HG03045 (cell line): ENCODE measurements around the gene IRS2.
"Not testable (repeated sequence)": the region's sequence is repeated elsewhere in the genome, so short reads cannot be mapped to it uniquely, and the experiment has no call there.

Experiments used
- ATAC-seq: cut with Tn5 transposase; IDR thresholded peaks from one replicate; pipeline ENCODE4 v1.9.1; 2021; ENCODE audit warnings: mild to moderate bottlenecking, moderate library complexity; ENCODE audit not compliant: unreplicated experiment

Gene IRS2

DNA sequence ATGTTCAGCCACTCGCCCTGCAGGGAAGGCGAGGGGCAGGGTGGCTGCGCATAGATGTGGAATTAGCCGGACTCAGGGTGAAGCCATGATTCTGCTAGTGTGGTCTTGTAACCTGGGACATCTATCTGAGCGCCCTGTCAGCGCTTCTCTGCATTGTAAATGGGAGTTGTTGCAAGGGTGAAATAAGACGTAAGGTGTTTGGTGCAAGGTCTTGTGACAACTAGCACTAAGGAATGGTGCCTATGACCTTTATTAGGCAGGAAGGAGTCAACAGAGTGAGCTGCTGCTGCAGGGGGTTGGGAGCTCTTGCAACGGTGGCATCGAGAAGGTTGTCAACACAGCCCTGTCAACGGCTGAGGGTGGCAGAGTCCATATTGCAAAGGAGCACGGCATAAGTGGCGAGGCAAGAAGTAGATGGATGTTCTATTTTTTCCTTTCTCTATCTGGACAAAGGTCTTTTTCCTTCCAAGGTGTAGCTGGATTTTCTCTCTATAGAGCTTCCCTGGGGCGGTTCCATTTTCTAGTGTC lies 49.3 kb downstream of the IRS2 start:
- no peak for ATAC-seq

- ATAC-seq = no peak
Measured at GRCh38 chr13:109735436-109735966, 50.9 kb downstream of the IRS2 start.

DNA sequence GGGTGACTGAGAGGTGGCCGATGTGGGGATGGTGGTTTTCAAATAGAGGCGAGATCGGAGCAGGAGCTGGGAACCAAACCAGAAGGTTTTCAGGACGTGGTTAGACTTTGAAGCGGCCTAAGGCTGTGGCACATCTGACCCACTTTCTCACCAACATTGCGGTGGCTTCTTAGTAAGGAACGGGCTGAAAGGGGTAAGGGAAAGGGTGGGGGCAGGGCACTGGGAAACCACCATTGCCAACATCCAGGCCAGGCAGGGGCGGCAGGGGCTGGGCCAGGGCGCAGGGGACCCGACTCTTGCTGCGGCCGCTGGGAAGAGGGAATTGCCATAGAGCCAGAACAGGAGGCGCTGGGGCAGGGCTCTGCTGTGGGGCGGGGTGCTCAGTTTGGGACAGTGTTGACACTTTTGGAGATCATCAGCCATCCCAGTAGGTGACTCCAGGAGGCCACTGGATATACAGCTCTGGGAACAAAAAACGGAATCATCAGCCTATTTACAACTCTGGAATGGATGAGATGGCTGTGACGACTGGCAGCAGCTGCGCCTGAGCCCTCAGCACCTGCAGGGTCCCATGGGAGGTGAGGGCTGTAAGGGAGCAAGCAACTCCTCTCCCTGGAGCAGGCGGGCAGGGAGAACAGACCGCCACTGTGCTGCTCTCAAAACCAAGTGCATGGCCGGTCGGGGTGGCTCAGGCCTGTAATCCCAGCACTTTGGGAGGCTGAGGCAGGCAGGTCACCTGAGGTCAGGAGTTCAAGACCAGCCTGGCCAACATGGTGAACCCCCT lies 52.2 kb downstream of the IRS2 start:
- no peak for ATAC-seq

GRCh38 chr13:109733550-109733949 lies 52.8 kb downstream of the IRS2 start:
- no peak for ATAC-seq

DNA sequence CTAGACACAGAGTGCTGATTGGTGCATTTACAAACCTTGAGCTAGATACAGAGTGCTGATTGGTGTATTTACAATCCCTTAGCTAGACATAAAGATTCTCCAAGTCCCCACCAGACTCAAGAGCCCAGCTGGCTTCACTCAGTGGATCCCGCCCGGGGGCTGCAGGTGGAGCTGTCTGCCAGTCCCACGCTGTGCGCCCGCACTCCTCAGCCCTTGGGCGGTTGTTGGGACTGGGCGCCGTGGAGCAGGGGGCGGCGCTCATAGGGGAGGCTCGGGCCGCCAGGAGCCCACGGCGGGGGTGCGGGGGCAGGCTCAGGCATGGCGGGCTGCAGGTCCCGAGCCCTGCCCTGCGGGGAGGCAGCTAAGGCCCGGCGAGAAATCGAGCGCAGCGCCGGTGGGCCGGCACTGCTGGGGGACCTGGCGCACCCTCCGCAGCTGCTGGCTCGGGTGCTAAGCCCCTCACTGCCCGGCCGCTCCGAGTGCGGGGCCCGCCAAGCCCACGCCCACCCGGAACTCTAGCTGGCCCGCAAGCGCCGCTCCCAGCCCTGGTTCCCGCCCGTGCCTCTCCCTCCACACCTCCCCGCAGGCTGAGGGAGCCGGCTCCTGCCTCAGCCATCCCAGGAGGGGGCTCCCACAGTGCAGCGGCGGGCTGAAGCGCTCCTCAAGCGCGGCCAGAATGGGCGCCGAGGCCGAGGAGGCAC lies 53.8 kb downstream of the IRS2 start:
- ATAC-seq = not testable (repeated sequence)

DNA sequence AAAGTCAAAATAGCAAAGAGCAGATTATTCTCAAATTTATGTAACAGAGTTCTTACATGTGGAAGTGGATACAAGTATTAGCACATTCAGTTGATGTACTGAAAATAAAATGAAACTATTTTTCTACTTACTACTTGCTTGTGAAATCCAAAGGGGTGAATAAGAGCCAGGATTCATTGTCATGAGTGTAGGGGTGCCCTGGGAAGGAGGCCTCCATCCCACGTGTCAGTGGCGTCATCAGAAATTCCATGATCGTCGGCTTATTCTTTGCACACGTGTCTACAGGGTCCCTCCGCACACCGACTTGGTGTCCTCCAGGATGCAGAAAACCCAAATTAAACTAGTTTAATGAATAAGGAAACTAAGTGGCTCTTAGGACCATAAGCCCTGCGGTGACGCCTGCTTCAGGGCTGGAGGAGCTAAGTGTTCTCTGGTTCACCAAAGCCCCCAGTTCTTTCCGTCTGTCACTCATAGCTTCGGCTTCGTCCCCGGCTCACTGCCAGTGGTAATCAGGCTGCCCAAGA lies 55.5 kb downstream of the IRS2 start:
- ATAC-seq = no peak

DNA sequence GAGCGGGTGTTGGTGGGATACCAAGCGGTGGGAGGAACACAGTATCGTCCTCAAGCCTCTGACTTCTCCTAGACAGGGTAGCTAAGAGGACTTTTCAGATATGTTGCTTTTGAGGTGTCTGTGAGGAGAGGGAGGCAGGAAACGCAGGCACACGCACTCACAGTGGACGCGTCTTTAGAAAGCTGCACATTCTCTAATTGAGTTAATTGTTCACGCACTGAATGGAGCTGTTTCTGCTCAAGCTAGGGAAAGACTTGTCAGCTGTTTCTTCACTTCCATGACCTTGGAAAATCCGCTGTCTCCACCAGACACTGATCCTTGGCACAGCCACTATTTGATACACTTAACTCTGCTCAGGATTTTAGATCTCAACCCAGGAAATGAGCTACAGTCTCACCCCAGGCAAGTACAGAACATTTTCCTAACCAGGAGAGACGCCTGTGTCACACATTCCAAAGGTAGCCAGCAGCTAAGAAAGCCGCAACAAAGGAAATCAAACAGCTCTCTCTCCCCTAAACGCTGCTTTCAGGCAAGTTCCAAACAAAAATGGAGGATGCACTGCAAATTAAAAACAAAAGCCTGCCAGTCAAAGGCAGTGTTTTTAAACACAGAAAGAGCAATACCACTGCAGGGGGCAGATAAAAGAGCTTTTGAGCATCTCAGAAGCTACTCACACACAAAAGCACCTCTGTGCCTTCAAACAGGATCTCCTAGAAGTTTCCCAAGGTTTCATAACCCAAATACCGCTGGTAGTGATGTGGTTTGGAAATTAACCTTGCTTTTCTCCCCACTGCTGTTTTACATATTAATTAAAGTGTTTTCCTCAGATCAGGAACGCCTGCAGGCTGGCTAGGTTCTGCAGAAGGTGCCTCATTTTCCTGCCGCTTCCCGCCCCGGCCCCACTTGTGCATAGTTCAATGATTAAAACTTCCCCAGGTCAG lies 57.3 kb downstream of the IRS2 start:
- no peak for ATAC-seq

- ATAC-seq = no peak
Measured at GRCh38 chr13:109728061-109728460, 58.3 kb downstream of the IRS2 start.

DNA sequence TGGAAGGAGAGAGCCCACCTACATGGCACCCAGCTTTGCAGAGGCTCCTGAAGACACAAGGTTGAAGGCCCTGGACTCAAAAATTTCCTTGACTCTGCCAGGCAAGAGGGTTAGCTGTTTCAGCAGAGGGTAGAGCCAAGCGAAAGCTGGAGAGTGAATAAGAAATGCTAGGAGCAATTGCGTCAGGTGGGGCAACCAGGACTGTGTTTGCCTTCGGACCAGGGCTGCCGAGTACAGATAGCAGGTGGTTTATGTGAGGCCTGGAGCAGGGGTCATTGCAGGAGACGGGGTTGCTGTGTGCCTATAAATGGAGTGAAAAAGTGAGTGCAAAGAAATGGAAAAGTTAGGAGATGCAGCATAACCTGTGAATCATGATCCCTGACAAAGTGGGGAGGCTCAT lies 59.1 kb downstream of the IRS2 start:
- ATAC-seq = no peak

- ATAC-seq = no peak
Measured at GRCh38 chr13:109725995-109726637, 60.3 kb downstream of the IRS2 start.

DNA sequence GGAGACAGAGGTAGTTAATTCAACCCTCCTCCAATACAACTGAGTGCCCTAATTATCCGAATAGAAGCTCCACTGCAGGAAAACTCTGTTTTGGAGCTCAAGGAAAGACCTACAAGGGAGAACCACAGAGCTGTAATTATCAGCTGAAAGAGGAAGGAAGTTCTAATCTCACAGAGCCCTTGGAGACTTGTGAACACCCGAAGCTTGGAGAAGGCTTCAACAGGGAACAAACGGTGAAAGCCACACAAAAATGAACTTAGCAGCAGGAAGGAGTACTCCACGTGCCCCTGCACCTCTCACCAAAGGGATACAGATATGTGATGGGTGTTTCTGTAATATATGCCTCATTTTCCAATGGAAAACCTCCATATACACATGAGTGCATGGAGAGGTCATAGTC lies 61.1 kb downstream of the IRS2 start:
- no peak for ATAC-seq

DNA sequence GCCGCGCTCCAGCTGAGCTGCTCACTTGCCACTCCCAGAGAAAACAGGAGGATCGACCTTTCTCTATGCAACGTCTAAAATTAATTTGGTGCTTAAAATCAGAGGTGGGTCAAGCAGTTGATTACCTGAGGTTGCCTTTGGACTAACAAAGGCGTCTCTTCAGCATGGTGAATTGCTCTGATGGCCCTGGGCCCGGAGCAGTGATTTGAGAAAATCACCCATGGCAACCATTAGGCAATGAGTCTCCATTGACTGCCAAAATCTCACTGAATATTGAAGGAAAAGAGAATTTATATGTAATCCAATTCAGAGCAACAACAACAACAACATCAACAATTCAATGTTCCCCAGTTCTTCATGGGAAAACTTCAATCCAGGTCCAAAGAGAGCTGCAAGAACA lies 61.8 kb downstream of the IRS2 start:
- ATAC-seq = no peak

GRCh38 chr13:109723046-109723445 lies 63.3 kb downstream of the IRS2 start:
- ATAC-seq = no peak

GRCh38 chr13:109722068-109722467 lies 64.3 kb downstream of the IRS2 start:
- ATAC-seq = no peak

DNA sequence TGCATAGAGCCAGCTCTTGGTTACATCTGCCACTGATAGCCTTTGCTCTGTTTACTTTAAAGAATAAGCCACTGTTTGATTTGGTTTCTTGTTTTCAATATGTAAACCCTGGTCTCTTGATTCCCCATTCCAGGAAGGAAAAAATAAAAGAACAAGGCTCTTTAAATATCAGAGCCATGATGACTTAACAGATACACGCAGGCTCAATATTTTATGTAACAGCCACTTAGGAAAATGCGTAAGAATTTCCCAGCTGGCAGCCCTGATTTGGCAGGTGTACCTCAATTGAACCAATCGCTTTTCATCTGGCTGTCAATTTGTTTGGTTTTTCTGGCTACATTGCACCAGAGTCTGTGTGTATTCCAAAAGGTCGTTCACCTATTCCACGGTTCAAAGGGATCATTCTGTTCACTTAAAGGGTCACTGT lies 65.6 kb downstream of the IRS2 start:
- ATAC-seq = no peak

DNA sequence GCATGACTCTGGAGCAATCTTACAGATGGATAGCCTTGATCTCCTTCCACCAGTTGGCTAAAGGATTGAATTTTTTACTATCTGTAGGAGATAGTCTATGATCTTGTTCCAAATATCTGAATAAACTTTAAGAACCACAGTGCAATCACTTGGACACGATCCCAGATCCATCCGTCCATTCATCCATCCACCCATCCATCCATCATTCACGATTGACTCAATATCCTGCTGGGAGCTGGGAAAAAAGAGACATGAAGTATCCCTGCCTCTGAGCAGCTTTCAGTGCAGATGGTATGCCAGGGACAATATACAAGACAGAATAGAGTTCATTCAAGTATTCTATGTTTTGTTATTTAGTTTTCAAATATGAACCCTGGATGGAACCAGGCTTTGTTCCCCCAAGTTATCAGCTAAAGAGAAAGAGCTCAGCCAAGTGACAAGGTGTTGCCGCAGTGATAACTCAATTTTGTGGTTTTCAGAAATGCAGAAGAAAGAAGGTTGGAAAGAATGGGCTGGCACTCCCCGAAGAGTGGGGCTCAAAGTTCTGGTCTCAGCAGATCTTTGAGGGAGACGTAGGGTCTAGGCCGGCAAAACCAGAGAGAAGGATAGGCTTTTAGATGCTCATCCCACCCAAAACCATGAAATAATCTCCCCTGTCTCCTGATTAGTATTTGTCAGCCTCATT lies 66.3 kb downstream of the IRS2 start:
- no peak for ATAC-seq

DNA sequence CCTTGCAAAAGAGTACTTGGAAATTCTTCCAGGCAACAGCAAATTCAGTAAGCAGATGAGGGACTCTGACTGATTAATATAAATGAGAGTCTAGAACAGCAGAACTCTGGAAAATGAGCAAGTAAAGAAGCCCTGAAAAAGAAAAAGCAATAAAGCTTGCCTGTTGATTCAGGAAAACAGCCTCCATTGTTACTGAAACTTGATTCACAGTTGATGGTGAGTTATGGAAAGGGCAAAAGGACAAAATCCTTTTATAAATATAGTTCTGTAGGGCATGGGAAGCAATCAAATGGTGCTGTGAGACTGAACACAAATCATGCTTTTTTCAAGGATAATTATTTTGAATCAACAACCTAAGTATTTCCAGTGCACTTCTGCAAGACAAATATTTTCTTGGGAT lies 67.7 kb downstream of the IRS2 start:
- ATAC-seq = no peak

- ATAC-seq = no peak
Measured at GRCh38 chr13:109717686-109718085, 68.7 kb downstream of the IRS2 start.

- no peak for ATAC-seq
Measured at GRCh38 chr13:109715902-109716301, 70.5 kb downstream of the IRS2 start.

GRCh38 chr13:109713681-109714080 lies 72.7 kb downstream of the IRS2 start:
- no peak for ATAC-seq
